ENCODE data around the gene EVX2. TPM values are rescaled to one million over a fixed set of nuclear protein-coding genes. Genes with fewer than 3 reads are reported as not detected.

Gene EVX2
- polyA plus RNA-seq, 1 donor: not detected

- DNase-seq (ENCODE audit: low read depth): no peak
Measured at GRCh38 chr2:176066645-176067588, 16.8 kb downstream of the EVX2 start.

GRCh38 chr2:176063958-176064357 is 19.8 kb downstream of the EVX2 start:
- no peak for DNase-seq (ENCODE audit: low read depth)

- no peak for DNase-seq (ENCODE audit: low read depth)
Measured at GRCh38 chr2:176056406-176056805, 27.4 kb downstream of the EVX2 start.

- no peak for DNase-seq (ENCODE audit: low read depth)
Measured at GRCh38 chr2:176039375-176039774, 44.4 kb downstream of the EVX2 start.

- DNase-seq (ENCODE audit: low read depth): no peak
Measured at GRCh38 chr2:176038694-176039093, 45.1 kb downstream of the EVX2 start.

GRCh38 chr2:176035013-176035691 is 48.6 kb downstream of the EVX2 start:
- no peak for DNase-seq (ENCODE audit: low read depth)

- no peak for DNase-seq (ENCODE audit: low read depth)
Measured at GRCh38 chr2:176027806-176028205, 56.0 kb downstream of the EVX2 start.

Other genes with a start within 250 kb of the EVX2 start
- 39.3 TPM for gene LNPK, start 81.7 kb downstream of the EVX2 start, polyA plus RNA-seq (ENCODE audit: insufficient read length)
- gene HOXD13, start 8.8 kb upstream of the EVX2 start, polyA plus RNA-seq (ENCODE audit: insufficient read length): not detected
- not detected for gene HOXD12, start 15.8 kb upstream of the EVX2 start, polyA plus RNA-seq (ENCODE audit: insufficient read length)
- gene HOXD11, start 23.3 kb upstream of the EVX2 start, polyA plus RNA-seq (ENCODE audit: insufficient read length): not detected
- 0.24 TPM for gene HOXD10, start 32.8 kb upstream of the EVX2 start, polyA plus RNA-seq (ENCODE audit: insufficient read length)
- gene HOXD9, start 38.8 kb upstream of the EVX2 start, polyA plus RNA-seq (ENCODE audit: insufficient read length): 7.6 TPM
- 40.0 TPM for gene HOXD8, start 45.7 kb upstream of the EVX2 start, polyA plus RNA-seq (ENCODE audit: insufficient read length)
- 8.9 TPM for gene HOXD4, start 67.6 kb upstream of the EVX2 start, polyA plus RNA-seq (ENCODE audit: insufficient read length)
- gene HOXD3, start 73.3 kb upstream of the EVX2 start, polyA plus RNA-seq (ENCODE audit: insufficient read length): 3.3 TPM
- 2.6 TPM for gene HOXD1, start 104.7 kb upstream of the EVX2 start, polyA plus RNA-seq (ENCODE audit: insufficient read length)
- 59.0 TPM for gene MTX2, start 185.5 kb upstream of the EVX2 start, polyA plus RNA-seq (ENCODE audit: insufficient read length)

All from forelimb muscle (tissue), 1 donor.